ENCODE measurements around the gene SPP2.

Gene SPP2, protein sequence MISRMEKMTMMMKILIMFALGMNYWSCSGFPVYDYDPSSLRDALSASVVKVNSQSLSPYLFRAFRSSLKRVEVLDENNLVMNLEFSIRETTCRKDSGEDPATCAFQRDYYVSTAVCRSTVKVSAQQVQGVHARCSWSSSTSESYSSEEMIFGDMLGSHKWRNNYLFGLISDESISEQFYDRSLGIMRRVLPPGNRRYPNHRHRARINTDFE

DNA sequence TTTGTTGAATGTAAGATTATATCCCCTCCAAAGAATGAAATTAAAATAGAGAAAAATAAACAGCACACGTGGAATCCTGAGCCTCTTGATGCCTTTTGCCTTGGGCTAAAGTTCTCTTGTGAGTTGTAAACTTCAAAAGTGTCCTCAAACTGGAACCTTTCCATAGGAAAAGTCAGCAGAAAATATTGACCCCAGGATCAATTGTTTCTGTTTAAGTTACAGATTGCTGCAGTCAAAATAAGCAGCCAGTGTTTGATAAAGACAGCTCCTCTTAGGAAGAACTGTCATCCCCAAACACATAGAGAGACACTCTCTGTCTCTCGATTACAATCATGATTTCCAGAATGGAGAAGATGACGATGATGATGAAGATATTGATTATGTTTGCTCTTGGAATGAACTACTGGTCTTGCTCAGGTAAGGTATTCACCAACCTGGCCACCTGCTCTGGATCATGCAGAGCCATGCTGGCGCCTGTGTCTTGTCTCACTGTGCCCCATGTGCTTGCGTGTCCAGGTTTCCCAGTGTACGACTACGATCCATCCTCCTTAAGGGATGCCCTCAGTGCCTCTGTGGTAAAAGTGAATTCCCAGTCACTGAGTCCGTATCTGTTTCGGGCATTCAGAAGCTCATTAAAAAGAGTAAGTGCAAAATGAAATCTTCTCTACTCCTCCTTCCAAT, at the start of gene SPP2:
Gene SPP2, plus strand, starts transcription at position 248 of the 681 bp plus-strand sequence. Its CDS starts 85 bp downstream, at position 333.
- peak; percentile 41 for ATAC-seq
- Mint-ChIP-seq H3K4me3 (no peak within 1 kb of the TSS), H3K4me1 (no peaks in the 10 kb centered on the region), H3K9me3 (no peaks in the 10 kb centered on the region), H3K27ac (no peak within 1 kb of the TSS), H3K27me3 (peaks cover 39% of the 10 kb centered on the region), H3K36me3 (no peaks in the 10 kb centered on the region)

DNA sequence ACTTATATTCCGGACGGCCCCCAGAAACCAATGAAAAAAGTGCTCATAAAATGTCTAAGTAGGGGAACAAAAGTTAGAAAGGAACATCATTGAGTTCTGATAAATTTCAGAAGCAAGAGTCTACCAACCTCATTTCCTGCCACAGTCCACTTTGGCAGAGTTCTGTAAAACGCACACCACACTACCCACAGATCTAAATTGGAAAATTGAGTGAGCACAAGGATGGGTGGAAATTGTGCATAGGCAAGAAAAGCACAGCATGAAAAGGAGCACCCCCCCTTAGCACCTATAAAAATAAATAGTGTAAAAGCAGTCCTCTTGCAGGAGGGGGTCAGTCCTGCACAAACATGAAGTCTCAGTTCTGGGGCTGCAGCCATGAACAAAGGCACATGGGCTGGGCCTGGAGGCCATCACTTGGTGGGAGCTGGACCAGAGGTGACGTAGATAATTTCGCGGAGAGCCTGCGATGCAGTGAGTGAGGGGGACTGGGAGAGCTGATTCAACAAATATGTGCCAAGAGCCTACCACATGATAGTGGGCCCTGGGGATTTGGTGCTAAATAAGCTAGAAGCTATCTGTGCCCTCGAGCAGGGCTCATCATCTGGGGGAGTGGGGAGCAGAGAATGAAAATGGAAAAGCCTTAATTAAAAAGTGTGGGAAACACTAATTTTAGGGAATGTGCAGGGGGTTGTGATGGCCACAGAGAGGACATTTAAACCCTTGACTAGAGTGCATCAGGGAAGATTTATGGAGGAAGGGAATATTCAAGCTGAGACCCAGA, 48.9 kb upstream of the SPP2 start:
- no peaks in the 10 kb centered on the region for H3K9me3 Mint-ChIP-seq
- H3K27ac Mint-ChIP-seq: no peak overlapping the region
- ATAC-seq: peak; percentile 19
- H3K27me3 Mint-ChIP-seq: peaks cover 43% of the 10 kb centered on the region
- H3K36me3 Mint-ChIP-seq: no peaks in the 10 kb centered on the region
- H3K4me1 Mint-ChIP-seq: peaks cover under 1% of the 10 kb centered on the region
- no peak overlapping the region for H3K4me3 Mint-ChIP-seq

DNA sequence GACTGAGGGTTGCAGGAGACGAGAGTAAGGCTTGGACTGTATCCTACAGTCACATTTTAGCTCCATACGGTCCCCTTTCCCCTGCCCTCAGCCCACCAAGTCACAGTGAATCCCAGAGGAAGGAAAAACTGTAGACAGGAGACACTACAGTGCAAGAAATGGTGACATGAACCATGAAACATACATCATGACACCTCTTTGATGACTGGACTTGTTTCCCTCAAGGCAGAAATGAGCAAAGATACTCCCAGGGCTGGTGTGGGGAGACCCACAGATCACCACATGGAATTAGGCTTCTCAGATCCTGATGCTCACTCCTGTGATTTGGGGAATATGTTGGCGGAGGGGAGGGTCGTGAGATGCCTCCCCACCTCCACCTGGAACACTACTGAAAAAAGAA, 48.2 kb upstream of the SPP2 start:
- no peak overlapping the region for H3K27ac Mint-ChIP-seq
- H3K9me3 Mint-ChIP-seq: no peaks in the 10 kb centered on the region
- peaks cover 40% of the 10 kb centered on the region for H3K27me3 Mint-ChIP-seq
- no peaks in the 10 kb centered on the region for H3K4me1 Mint-ChIP-seq
- no peak for ATAC-seq
- H3K36me3 Mint-ChIP-seq: no peaks in the 10 kb centered on the region
- no peak overlapping the region for H3K4me3 Mint-ChIP-seq

DNA sequence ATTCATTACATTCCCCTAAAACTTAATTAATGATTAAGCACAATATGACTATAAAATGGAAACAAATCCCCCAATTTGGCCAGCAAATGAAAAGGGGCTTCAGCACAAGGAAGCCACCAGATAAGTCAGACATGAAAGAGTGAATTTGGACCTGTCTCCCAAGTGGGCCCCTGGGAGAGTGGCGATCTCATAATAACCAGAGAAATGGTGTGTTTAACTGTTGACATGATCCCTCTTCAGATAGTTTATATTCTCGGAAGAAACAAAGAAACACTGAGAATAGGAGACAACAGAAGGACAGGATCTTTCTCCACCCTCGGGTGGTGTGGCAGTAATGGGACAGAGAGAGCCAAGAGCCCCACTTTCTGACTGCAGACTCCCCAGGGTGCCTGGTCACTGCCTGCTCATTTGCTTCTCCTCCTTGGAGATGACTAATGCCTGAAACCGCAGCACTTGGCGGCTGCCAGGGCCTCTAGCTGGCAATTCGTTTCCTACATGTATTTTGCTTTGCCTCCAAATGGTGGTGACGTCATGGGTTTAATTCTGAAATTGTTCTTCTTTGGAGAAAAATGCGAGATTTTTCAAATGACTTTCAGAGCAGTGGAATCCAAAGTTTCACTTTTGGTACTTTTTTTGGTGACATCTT, 46.4 kb upstream of the SPP2 start:
- Mint-ChIP-seq H3K9me3 (no peaks in the 10 kb centered on the region), H3K4me3 (no peak overlapping the region), H3K36me3 (no peaks in the 10 kb centered on the region), H3K27me3 (peaks cover 32% of the 10 kb centered on the region), H3K27ac (no peak overlapping the region), H3K4me1 (no peaks in the 10 kb centered on the region)
- no peak for ATAC-seq

DNA sequence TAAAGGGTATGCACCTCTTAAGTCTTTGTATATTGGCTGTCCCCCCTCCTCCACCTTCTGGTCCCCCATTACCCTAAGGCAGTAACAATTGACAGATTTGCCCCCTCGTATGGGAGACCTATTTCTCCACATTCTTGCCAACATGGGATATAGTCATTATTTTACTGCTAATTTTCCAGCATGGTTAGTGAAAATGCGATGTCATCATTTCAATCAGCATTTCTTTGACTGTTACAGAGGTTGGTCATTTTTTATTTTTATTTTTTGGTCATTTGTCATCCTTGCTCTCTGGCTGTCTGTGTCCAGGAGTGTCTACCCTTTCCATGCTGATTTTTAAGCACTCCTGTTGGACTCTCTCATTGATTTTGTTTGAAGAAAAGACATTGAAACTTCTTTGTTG, 45.4 kb upstream of the SPP2 start:
- Mint-ChIP-seq H3K4me3 (no peak overlapping the region), H3K36me3 (no peaks in the 10 kb centered on the region), H3K27me3 (peaks cover 32% of the 10 kb centered on the region), H3K9me3 (no peaks in the 10 kb centered on the region), H3K4me1 (no peaks in the 10 kb centered on the region), H3K27ac (no peak overlapping the region)
- no peak for ATAC-seq

DNA sequence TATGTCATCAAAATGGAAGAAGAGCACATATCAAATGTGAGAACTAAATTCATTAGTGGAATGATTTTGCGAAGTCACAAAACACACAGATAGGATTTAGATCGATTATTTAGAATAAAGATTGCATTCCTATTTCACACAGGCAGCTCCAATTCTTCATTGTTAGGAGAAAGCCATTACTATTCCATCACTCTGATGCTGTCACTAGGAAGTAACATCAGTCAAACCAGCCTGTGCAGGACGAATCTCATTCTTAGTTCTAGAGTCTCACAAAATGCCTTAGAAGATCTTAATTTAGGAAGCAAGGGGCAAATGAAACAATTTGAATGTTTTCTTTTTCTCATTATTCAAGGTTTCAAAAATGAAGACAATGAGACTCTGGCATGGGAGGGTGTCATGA, 44.0 kb upstream of the SPP2 start:
- no peaks in the 10 kb centered on the region for H3K9me3 Mint-ChIP-seq
- H3K27ac Mint-ChIP-seq: no peak overlapping the region
- H3K27me3 Mint-ChIP-seq: peaks cover 25% of the 10 kb centered on the region
- ATAC-seq: no peak
- H3K36me3 Mint-ChIP-seq: no peaks in the 10 kb centered on the region
- H3K4me3 Mint-ChIP-seq: no peak overlapping the region
- no peaks in the 10 kb centered on the region for H3K4me1 Mint-ChIP-seq

DNA sequence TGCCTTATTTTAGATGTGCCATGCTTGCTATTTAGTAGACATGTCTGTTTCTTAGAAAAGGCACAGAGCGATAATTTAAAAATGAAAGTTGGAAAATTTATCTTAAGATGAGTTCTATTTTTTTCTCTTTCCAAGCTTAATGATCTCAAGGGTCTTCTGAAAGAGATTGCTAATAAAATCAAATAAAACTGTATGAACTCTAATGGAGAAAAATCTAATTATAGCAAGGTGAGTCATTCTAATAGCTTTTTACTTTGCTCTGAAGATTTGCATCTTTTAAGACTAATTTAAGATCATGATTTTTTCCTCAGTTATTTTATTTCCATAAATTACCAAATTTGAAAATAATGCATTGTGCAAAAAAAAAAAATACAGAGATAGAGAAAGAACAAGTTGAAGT, 36.1 kb upstream of the SPP2 start:
- H3K27me3 Mint-ChIP-seq: peaks cover 32% of the 10 kb centered on the region
- no peaks in the 10 kb centered on the region for H3K36me3 Mint-ChIP-seq
- H3K4me1 Mint-ChIP-seq: no peaks in the 10 kb centered on the region
- no peak overlapping the region for H3K4me3 Mint-ChIP-seq
- ATAC-seq: no peak
- H3K9me3 Mint-ChIP-seq: no peaks in the 10 kb centered on the region
- H3K27ac Mint-ChIP-seq: no peak overlapping the region

DNA sequence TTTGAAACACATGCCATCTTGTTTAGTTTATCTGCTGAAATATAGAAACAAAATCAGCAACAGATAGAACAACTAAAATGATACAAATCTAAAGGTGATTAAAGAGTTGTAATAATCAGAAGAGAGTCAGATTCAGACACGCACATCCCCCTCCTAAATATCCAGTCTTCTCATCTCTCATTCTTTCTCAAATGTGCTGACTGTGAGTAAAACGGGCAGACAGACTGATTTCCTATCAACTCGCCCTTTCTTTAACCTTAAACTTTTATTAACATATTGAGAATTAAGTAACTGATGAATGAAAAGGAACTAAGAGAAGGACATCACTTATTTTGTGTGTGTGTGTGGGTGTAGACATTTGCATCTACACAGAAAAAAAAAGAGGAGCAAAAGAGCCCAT, 34.6 kb upstream of the SPP2 start:
- ATAC-seq: no peak
- H3K4me3 Mint-ChIP-seq: no peak overlapping the region
- no peaks in the 10 kb centered on the region for H3K36me3 Mint-ChIP-seq
- H3K9me3 Mint-ChIP-seq: no peaks in the 10 kb centered on the region
- H3K4me1 Mint-ChIP-seq: no peaks in the 10 kb centered on the region
- H3K27me3 Mint-ChIP-seq: peaks cover 39% of the 10 kb centered on the region
- H3K27ac Mint-ChIP-seq: no peak overlapping the region

DNA sequence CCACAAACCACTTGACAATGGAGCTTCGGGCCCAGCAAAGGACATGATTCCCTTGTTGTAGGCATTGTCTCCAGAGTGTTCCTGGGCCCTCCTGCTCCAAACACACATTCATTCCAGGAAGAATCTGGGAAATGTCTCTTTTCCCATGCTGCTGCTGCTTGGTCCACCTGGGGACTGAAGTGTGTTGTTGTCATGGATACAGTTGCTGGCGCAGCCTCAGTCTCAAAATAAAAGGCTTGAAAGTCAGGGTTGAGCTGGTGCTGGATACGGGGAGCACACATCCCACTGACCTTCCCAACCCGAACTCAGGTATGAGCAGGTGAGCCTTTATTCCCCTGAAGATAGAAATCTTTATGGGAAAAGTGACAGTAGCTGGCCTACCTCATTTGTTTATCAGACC, 30.6 kb upstream of the SPP2 start:
- H3K36me3 Mint-ChIP-seq: no peaks in the 10 kb centered on the region
- no peak overlapping the region for H3K27ac Mint-ChIP-seq
- no peak overlapping the region for H3K4me3 Mint-ChIP-seq
- ATAC-seq: no peak
- no peaks in the 10 kb centered on the region for H3K4me1 Mint-ChIP-seq
- H3K9me3 Mint-ChIP-seq: peaks cover 4% of the 10 kb centered on the region
- H3K27me3 Mint-ChIP-seq: peaks cover 43% of the 10 kb centered on the region

DNA sequence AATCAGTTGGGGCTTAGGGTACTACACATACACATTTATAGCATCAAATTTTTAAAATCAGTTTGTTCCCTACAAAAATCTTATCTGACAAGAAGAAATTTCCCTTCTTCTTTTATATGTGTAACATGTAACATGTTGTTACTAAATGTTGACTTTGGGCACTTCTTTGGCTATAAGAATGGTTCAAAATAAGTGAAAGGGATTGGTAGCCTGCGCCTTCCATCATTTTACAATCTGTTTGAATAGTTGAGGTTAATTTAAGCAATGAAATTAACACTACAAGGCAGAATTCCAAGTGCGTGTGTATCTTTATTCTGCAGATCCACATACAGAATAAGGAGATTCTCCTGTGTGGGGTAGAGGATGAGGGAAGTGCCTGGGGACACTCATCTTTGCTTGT, 30.2 kb upstream of the SPP2 start:
- peaks cover 4% of the 10 kb centered on the region for H3K9me3 Mint-ChIP-seq
- no peak for ATAC-seq
- H3K27me3 Mint-ChIP-seq: peaks cover 40% of the 10 kb centered on the region
- H3K27ac Mint-ChIP-seq: no peak overlapping the region
- H3K4me3 Mint-ChIP-seq: no peak overlapping the region
- H3K4me1 Mint-ChIP-seq: peaks cover 1% of the 10 kb centered on the region
- H3K36me3 Mint-ChIP-seq: no peaks in the 10 kb centered on the region

DNA sequence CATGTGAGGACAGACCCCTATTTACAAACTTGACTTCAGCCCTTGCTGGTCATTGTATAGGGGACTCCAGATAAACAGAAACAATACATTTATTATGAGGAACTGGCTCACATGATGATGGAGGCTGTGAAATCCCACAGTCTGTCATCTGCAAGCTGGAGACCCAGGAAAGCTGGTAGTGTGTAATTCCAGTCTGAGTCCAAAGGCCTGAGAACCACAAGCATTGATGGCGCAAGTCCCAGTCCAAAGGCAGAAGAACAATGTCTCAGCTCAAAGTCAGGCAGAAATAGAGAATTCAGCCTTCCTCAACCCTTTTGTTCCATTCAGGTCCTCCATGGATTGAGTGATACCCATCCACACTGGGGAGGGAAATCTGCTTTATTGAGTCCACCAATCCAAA, 28.1 kb upstream of the SPP2 start:
- no peak overlapping the region for H3K27ac Mint-ChIP-seq
- H3K4me3 Mint-ChIP-seq: no peak overlapping the region
- H3K27me3 Mint-ChIP-seq: peaks cover 31% of the 10 kb centered on the region
- peaks cover 14% of the 10 kb centered on the region for H3K4me1 Mint-ChIP-seq
- peaks cover 4% of the 10 kb centered on the region for H3K9me3 Mint-ChIP-seq
- ATAC-seq: no peak
- no peaks in the 10 kb centered on the region for H3K36me3 Mint-ChIP-seq

DNA sequence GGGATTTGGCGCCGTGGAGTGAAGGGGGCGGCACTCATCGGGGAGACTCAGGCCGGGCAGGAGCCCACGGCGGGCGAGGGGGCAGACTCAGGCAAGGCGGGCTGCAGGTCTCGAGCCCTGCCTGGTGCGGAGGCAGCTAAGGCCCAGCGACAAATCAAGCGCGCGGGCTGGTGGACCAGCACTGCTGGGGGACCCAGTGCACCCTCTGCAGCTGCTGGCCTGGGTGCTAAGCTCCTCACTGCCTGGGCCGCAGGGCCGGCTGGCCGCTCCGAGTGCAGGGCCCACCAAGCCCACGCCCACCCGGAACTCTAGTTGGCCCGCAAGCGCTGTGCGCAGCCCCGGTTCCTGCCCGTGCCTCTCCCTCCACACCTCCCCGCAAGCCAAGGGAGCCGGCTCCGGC, 26.2 kb upstream of the SPP2 start:
- Mint-ChIP-seq H3K4me3 (no peak overlapping the region), H3K27me3 (peaks cover 42% of the 10 kb centered on the region), H3K36me3 (no peaks in the 10 kb centered on the region), H3K4me1 (peaks cover 14% of the 10 kb centered on the region), H3K9me3 (peaks cover 4% of the 10 kb centered on the region), H3K27ac (no peak overlapping the region)
- ATAC-seq: no peak

DNA sequence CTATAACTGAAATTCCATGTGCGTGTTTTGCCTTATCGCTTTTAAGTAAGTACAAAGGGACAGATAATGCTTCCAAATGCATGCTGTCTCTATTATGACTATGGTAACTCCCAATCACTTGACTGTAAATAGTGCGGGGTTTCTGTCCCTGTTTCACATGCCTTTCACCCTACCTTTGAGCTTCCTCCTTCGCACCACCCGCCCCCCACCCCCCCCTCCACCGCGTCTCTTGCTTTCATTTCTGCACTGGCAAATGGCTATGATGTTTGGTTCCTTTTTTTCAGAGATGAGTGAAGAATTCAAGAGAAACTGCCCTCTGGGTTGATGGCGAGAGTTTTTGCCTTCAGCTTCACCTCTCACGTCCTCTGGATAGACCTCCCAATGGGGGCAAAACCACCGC, 25.0 kb upstream of the SPP2 start:
- H3K4me3 Mint-ChIP-seq: peak overlapping the region; percentile 43
- peaks cover 4% of the 10 kb centered on the region for H3K9me3 Mint-ChIP-seq
- H3K36me3 Mint-ChIP-seq: no peaks in the 10 kb centered on the region
- ATAC-seq: peak; percentile 86
- peaks cover 14% of the 10 kb centered on the region for H3K4me1 Mint-ChIP-seq
- peaks cover 39% of the 10 kb centered on the region for H3K27me3 Mint-ChIP-seq
- H3K27ac Mint-ChIP-seq: peak overlapping the region; percentile 18

DNA sequence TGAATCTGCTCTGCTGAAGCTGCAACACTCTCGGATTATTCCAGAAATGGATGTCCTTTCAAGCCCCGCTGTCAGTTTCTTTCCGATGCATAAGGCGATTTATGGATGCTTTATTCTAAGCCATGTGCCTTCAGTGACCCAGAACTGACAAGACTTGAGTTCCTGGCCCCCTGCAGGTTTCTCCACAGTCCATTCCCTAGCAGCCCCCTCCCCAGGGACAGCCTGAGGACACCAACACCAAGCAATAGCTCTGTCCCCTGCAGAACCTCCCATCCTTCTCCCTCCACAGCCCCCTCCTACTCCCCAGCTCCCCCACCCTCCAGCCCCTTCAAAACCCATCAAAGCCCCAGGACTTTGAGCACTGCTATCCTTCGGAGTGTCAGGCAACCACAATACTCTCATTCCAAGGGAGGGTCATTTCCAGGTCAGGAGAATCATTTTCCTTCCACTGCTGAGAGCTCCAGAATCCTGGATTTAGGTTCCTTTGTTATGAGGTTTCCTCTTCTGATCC, 24.6 kb upstream of the SPP2 start:
- peak overlapping the region; percentile 43 for H3K4me3 Mint-ChIP-seq
- no peak for ATAC-seq
- peak overlapping the region; percentile 18 for H3K27ac Mint-ChIP-seq
- H3K4me1 Mint-ChIP-seq: peaks cover 14% of the 10 kb centered on the region
- no peaks in the 10 kb centered on the region for H3K36me3 Mint-ChIP-seq
- peaks cover 35% of the 10 kb centered on the region for H3K27me3 Mint-ChIP-seq
- H3K9me3 Mint-ChIP-seq: peaks cover 4% of the 10 kb centered on the region

DNA sequence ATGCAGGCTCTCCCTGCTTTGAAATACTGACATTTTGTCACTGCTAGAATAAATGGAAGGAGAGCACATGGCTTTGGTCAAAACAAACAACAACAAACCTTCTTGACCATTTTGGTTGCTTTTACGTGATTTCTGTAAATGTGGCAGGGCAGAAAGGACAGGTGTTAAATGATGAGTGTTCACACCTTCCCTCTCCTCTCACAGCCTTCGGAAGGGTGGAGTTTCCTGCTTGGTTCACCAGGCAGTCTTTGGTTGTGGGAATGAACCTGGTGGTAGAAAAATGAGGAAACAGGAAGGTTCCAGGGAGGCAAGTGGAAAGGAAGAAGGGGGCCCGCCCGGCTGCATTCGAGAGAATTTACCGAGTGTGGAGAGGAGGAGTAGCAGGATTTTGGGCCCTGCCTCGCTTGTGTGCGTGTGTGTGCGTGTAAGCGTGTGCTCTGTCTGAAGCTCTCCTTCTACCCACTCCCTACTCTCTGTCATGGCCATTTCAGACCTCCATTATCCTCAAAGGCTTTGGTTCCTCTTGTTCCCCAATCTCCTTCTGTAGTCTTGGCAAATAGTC, 23.7 kb upstream of the SPP2 start:
- Mint-ChIP-seq H3K27ac (peak overlapping the region; percentile 18), H3K36me3 (no peaks in the 10 kb centered on the region), H3K9me3 (peaks cover 4% of the 10 kb centered on the region), H3K4me3 (no peak overlapping the region), H3K4me1 (peaks cover 14% of the 10 kb centered on the region), H3K27me3 (peaks cover 26% of the 10 kb centered on the region)
- no peak for ATAC-seq

Data from stimulated activated memory B cell treated with anti-CD40 and anti-IgM and Interleukin-4, amounts not matched to agents 10 μg/mL and 1 μg/mL and 100 μg/mL, for 72 hours (primary cell).